ENCODE results near the gene PODXL. TPM values are rescaled to one million over a fixed set of nuclear protein-coding genes. Genes with fewer than 3 reads are reported as not detected.
A peak's percentile ranks its signal among the peaks of the same experiment; 100 is the strongest.

Gene PODXL
- total RNA-seq, 4 donors from 2014 or later, result 13.2 to 40.2 (median 26.6) TPM

DNA sequence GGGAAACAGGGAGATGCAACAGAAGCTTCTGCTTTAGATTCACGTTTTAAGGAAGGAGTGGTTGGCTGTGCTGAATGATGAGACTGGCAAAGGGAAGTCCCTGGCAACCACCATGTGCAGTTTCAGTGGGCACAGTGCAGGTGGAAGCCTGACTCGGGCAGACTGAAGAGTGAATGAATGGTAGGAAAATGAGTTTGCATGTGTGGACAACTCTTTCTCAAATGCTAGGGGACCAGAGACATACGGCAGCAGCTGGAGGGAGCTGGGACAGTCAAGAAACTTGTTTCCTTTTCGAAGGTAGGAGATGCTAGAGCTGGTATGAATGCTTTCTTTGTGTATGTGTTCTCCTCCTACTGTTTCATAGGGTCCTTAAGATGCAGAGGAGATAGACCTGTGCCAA, 29.0 kb downstream of the PODXL start:
- H3K4me1 ChIP-seq, result peaks cover 0 to 9% (median 0%) of the 10 kb centered on the region in 3 donors
- ATAC-seq, result no peak
- H3K36me3 ChIP-seq, result no peaks in the 10 kb centered on the region
- 56 to 57% methylated on average over 3 to 4 of the region's 4 CpGs for WGBS, 2 donors (ENCODE audit: low coverage in 1 of 2)
- H3K27me3 ChIP-seq, result no peaks in the 10 kb centered on the region
- TF ChIP-seq POLR2AphosphoS5 (IDR thresholded peaks at IDR 0.05), result no peak
- TF ChIP-seq EP300 (IDR thresholded peaks at IDR 0.05), result no peak
- TF ChIP-seq, protein P1, sequence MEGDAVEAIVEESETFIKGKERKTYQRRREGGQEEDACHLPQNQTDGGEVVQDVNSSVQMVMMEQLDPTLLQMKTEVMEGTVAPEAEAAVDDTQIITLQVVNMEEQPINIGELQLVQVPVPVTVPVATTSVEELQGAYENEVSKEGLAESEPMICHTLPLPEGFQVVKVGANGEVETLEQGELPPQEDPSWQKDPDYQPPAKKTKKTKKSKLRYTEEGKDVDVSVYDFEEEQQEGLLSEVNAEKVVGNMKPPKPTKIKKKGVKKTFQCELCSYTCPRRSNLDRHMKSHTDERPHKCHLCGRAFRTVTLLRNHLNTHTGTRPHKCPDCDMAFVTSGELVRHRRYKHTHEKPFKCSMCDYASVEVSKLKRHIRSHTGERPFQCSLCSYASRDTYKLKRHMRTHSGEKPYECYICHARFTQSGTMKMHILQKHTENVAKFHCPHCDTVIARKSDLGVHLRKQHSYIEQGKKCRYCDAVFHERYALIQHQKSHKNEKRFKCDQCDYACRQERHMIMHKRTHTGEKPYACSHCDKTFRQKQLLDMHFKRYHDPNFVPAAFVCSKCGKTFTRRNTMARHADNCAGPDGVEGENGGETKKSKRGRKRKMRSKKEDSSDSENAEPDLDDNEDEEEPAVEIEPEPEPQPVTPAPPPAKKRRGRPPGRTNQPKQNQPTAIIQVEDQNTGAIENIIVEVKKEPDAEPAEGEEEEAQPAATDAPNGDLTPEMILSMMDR (IDR thresholded peaks at IDR 0.05), result no peak
- H3K4me3 ChIP-seq, result no peak overlapping the region
- no peak overlapping the region for H3K27ac ChIP-seq
- H3K9me3 ChIP-seq, result no peaks in the 10 kb centered on the region

DNA sequence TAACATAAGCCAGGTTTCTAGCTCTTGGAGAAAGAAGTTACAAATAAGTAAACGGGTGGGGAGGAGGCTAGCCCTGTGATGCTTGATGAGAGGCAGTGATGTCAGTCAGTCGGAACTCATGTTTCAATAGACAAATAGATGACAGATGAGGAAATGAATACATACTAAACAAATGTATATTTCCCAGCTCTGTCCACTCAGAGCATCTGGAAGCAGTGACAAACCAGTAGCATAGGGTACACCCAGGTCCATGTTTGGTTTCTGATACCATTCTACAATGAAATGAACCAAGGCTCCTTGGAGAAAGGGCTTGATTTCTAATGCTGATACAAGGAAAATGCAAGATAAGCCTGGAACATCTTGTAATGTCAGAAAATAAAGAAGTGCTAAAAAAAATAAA, 30.6 kb downstream of the PODXL start:
- 55 to 73% methylated on average over 2 of the region's 2 CpGs for whole genome bisulfite sequencing, 2 donors (ENCODE audit: low coverage in 1 of 2)
- no peak for TF ChIP-seq POLR2AphosphoS5 (IDR thresholded peaks at IDR 0.05)
- no peak for ATAC-seq
- Histone ChIP-seq H3K27me3 (no peaks in the 10 kb centered on the region), H3K9me3 (no peaks in the 10 kb centered on the region), H3K36me3 (no peaks in the 10 kb centered on the region), H3K4me1 (peaks cover 0 to 22% (median 0%) of the 10 kb centered on the region in 3 donors), H3K4me3 (no peak overlapping the region), H3K27ac (no peak overlapping the region)

DNA sequence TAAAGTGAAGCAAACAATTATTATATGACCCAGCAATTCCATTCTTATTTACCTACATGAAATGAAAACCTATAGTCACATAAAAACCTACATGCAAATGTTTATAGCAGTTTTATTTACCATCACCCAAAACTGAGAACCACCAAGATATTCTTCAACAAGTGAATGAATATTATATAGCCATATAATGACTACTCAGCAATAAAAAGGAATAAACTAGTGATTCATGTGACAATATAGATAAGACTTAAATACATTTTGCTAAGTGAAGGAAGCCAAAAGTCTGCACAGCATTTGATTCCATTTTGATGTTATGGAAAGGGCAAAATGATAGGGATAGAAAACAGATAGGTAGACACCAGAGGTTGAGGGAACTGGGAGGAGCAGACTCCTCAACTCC, 31.7 kb downstream of the PODXL start:
- no peak overlapping the region for H3K27ac ChIP-seq

DNA sequence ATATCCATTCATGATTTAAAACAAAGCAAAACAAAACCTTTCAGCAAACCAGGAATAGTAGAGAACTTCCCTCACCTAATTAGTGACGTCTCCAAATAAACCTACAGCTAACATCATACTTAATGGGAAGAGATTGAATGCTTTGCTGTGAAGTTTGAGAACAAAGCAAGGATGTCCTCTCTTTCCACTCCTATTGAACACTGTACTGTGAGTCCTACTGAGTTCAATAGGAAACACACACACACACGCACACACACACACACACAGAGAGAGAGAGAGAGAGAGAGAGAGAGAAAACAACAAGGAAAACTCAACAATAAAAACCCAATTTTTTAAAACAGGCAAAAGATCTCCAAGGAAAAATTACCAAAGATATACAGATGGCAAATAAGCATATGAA, 32.3 kb downstream of the PODXL start:
- H3K4me1 ChIP-seq, result peaks cover 0 to 33% (median 0%) of the 10 kb centered on the region in 3 donors
- 70% methylated on average over 1 of the region's 2 CpGs; no CpG with 5 or more reads in 1 of the 2 donors for WGBS, 2 donors (ENCODE audit: low coverage in 1 of 2)
- H3K27me3 ChIP-seq, result no peaks in the 10 kb centered on the region
- no peaks in the 10 kb centered on the region for H3K36me3 ChIP-seq
- no peaks in the 10 kb centered on the region for H3K9me3 ChIP-seq
- no peak for ATAC-seq
- TF ChIP-seq, protein P1 (IDR thresholded peaks at IDR 0.05), result no peak
- TF ChIP-seq POLR2A (IDR thresholded peaks at IDR 0.05), result no peak
- no peak overlapping the region for H3K4me3 ChIP-seq
- H3K27ac ChIP-seq, result no peak overlapping the region

More for the DNA sequence above, 31.7 kb downstream of the PODXL start:
- ATAC-seq, result no peak
- no peaks in the 10 kb centered on the region for H3K27me3 ChIP-seq
- no peak overlapping the region for H3K4me3 ChIP-seq
- H3K4me1 ChIP-seq, result peaks cover 0 to 27% (median 0%) of the 10 kb centered on the region in 3 donors
- H3K36me3 ChIP-seq, result no peaks in the 10 kb centered on the region
- TF ChIP-seq POLR2AphosphoS5 (IDR thresholded peaks at IDR 0.05), result no peak
- TF ChIP-seq EP300 (IDR thresholded peaks at IDR 0.05), result no peak
- TF ChIP-seq, protein P1 (IDR thresholded peaks at IDR 0.05), result no peak
- no peak for TF ChIP-seq POLR2A (IDR thresholded peaks at IDR 0.05)
- no peaks in the 10 kb centered on the region for H3K9me3 ChIP-seq

DNA sequence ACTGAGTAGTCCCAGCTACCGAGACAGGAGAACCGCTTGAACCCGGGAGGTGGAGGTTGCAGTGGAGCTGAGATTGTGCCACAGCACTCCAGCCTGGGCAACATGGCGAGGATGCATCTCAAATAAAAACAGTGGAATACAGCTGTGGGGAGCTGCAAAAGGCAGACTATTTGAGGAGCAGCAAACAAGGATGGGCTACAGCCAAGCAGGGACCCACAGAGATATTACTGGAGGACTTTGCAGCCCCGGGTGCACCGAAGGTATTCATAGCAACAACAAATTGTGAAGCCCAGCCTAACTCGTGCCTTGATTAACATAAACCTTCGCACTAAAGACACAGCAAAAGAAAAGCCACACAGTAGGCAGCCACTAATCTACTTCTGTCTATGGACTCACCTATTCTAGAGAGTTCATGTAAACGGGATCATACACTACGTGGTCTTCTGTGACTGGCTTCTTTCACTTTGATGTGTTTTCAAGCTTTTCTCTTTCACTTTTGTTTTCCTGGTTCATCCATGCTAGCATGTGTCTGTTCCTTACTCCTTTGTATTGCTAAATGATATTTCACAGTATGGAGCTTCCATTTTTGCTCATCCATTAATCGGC, 34.0 kb downstream of the PODXL start:
- 60 to 77% methylated on average over 9 to 10 of the region's 11 CpGs for WGBS, 2 donors (ENCODE audit: low coverage in 1 of 2)
- H3K4me3 ChIP-seq, result no peak overlapping the region
- peak overlapping the region in 3 of 4 donors; percentile 54 to 64 (median 62) for H3K27ac ChIP-seq
- no peaks in the 10 kb centered on the region for H3K9me3 ChIP-seq
- H3K27me3 ChIP-seq, result no peaks in the 10 kb centered on the region
- peaks cover 0 to 35% (median 0%) of the 10 kb centered on the region in 3 donors for H3K4me1 ChIP-seq
- TF ChIP-seq, protein P1 (IDR thresholded peaks at IDR 0.05), result no peak
- no peak for TF ChIP-seq POLR2A (IDR thresholded peaks at IDR 0.05)
- TF ChIP-seq POLR2AphosphoS5 (IDR thresholded peaks at IDR 0.05), result no peak
- no peak for TF ChIP-seq EP300 (IDR thresholded peaks at IDR 0.05)
- no peak for ATAC-seq
- H3K36me3 ChIP-seq, result no peaks in the 10 kb centered on the region

Data from gastroesophageal sphincter (tissue), 4 donors.